Tibial artery (tissue), 4 donors: ENCODE results near the gene DDX49.

ENCODE experiments used
- DNase-seq, 2 donors: peaks; one replicate each; pipeline ENCODE4 v3.0.0-alpha.2; 2019
- H3K27ac ChIP-seq, 2 donors: fragments of 200-600 bp; sonication (generic) in 1 of 2; 1 replicate in 1 of 2; 2 replicates in 1 of 2; pipeline ENCODE4 v1.5.1; 2018 to 2019; ENCODE audit warnings: mild to moderate bottlenecking in 1 of 2
- H3K27me3 ChIP-seq, 2 donors: fragments of 200-600 bp; sonication (generic) in 1 of 2; one replicate each; pipeline versions ENCODE4 v1.5.1 to v1.6.0; 2016 to 2019
- H3K36me3 ChIP-seq, 3 donors: fragments of 200-600 bp; sonication (generic) in 2 of 3; one replicate each; pipeline ENCODE4 v1.5.1; 2016 to 2019; ENCODE audit warnings: mild to moderate bottlenecking in 2 of 3
- H3K4me1 ChIP-seq, 4 donors: fragments of 200-600 bp; sonication (generic) in 2 of 4; 1 replicate in 3 of 4; 2 replicates in 1 of 4; pipeline ENCODE4 v1.5.1; 2016 to 2019
- H3K4me3 ChIP-seq, 2 donors: fragments of 200-600 bp; sonication (generic) in 1 of 2; 1 replicate in 1 of 2; 2 replicates in 1 of 2; pipeline ENCODE4 v1.5.1; 2018 to 2019; ENCODE audit warnings: mild to moderate bottlenecking in 2 of 2
- H3K9me3 ChIP-seq, 3 donors: fragments of 200-600 bp; sonication (generic) in 1 of 3; one replicate each; pipeline ENCODE4 v1.5.1; 2016 to 2019
- intact Hi-C: fragments of 100-400 bp; cut with DNase I; formaldehyde crosslinking; loops from one replicate; pipeline ENCODE4 v1.15.0; 2023; ENCODE audit warnings: low total_unique reads
- TF ChIP-seq, protein P1 (sequence below), 2 experiments: fragments of 200-600 bp in 1 of 2; fragments of 450-650 bp in 1 of 2; IDR thresholded peaks; one replicate each; pipeline ENCODE4 v1.5.1; 2017 to 2019; ENCODE audit warnings: antibody characterized with exemption in 2 of 2, mild to moderate bottlenecking in 1 of 2, moderate library complexity in 1 of 2

Gene DDX49

DNA sequence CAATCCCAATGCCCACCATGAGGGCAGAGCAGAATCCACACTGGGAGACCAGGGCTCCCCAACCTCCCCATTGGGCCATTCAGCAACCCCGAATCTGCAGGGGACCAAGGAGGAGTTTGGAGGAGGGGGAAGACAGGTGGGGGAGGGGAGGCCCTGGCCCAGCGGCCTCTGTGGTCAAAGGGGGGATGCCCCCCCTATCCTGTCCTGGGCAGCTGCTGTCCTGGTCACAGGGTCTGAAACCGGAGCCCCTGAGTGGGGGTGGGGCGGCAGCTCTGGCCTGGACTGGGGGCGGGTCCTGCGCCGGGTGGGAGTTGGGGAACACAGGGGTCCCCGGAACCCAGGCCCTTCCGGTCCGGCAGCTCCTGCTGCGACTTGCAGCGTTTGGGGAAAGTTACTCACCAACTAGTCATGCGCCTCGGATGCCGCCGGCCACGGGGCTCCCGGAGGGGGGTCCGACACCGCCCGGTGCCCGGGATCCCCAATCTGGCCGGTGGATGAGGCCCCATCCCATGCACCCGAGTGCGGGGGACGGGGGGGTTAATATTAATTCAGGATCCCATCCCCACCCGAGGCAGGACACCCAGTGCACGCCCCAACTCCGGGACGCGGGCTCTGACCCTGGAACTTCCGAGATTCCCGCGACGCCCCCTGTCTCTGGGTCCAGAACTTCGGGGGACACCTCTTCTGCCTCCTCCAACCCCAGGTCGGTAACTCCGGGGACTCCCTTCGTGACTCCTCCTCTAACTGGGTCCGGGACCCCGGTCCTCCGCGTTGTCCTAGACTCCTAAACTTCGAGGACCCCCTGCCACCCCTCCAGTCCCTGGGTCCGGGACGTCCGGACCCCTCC lies 20.6 kb downstream of the DDX49 start:
- Histone ChIP-seq H3K36me3 (peaks cover 0 to 17% (median 10%) of the 10 kb centered on the region in 3 donors), H3K4me1 (peaks cover 0 to 20% (median 13%) of the 10 kb centered on the region in 4 donors), H3K27me3 (no peaks in the 10 kb centered on the region), H3K9me3 (no peaks in the 10 kb centered on the region), H3K4me3 (peak overlapping the region; percentile 73 to 95), H3K27ac (peak overlapping the region; percentile 73 to 78)
- DNase-seq: peak; percentile 65 to 83
- TF ChIP-seq, protein P1, sequence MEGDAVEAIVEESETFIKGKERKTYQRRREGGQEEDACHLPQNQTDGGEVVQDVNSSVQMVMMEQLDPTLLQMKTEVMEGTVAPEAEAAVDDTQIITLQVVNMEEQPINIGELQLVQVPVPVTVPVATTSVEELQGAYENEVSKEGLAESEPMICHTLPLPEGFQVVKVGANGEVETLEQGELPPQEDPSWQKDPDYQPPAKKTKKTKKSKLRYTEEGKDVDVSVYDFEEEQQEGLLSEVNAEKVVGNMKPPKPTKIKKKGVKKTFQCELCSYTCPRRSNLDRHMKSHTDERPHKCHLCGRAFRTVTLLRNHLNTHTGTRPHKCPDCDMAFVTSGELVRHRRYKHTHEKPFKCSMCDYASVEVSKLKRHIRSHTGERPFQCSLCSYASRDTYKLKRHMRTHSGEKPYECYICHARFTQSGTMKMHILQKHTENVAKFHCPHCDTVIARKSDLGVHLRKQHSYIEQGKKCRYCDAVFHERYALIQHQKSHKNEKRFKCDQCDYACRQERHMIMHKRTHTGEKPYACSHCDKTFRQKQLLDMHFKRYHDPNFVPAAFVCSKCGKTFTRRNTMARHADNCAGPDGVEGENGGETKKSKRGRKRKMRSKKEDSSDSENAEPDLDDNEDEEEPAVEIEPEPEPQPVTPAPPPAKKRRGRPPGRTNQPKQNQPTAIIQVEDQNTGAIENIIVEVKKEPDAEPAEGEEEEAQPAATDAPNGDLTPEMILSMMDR (IDR thresholded peaks at IDR 0.05): no peak
- intact Hi-C loops: loop anchor here (10.0 kb wide), 1 partner anchor 1725 kb away; the partner anchor contains the start of gene ZNF626

- Histone ChIP-seq H3K9me3 (no peaks in the 10 kb centered on the region), H3K27ac (peak within 1 kb of the TSS; percentile 73 to 78), H3K27me3 (no peaks in the 10 kb centered on the region), H3K4me3 (peak within 1 kb of the TSS; percentile 73 to 95), H3K36me3 (peaks cover 0 to 17% (median 10%) of the 10 kb centered on the region in 3 donors), H3K4me1 (peaks cover 0 to 20% (median 13%) of the 10 kb centered on the region in 4 donors)
- TF ChIP-seq, protein P1 (IDR thresholded peaks at IDR 0.05): peak; percentile 35 to 42
- intact Hi-C loops: loop anchor here (10.0 kb wide), 1 partner anchor 1724 kb away; the partner anchor contains the start of gene ZNF626
- peak; percentile 74 to 87 for DNase-seq
Measured at GRCh38 chr19:18940769-18941627, 21.5 kb downstream of the DDX49 start, which contains the start of gene HOMER3. Gene HOMER3 (minus strand): TSS chr19:18941217. CDS start chr19:18938982, 2,235 bp downstream.

DNA sequence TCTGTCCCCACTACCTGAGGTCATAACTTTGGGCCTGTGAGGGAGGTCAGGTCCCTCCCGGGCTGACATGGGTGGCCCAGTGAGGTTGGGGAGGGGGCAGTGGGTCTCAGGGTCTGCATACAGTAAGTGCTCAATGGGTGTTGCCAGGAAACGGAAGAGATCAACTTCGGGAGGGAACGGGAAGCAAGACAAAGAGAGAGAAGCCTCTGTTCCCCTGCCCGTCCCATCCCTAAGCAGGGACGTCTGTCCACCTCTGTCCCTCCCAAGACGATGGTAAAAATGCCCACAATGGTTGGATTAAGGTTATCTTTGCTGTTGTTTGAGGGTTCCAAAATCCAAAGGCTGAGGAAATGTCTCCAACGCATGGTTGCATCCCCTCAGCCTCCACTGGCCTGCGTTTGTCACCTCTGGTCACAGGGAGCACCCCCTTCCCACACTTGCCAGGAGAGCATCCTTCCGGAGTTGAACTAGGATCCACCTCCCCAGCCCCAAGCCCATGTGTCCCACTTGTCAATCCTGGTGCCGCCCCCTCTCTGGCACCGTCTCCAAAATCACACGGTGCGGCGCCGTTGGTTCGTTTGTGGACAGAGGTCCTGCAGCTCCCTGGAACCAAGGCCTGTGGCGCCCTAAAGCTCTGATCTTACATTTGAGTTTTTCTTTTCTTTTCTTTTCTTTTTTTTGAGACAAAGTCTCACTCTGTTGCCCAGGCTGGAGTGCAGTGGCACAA lies 22.3 kb downstream of the DDX49 start:
- TF ChIP-seq, protein P1 (IDR thresholded peaks at IDR 0.05): no peak
- Histone ChIP-seq H3K27ac (peak overlapping the region in 1 of 2 donors; percentile 39), H3K9me3 (no peaks in the 10 kb centered on the region), H3K27me3 (no peaks in the 10 kb centered on the region), H3K36me3 (peaks cover 0 to 17% (median 10%) of the 10 kb centered on the region in 3 donors), H3K4me1 (peaks cover 0 to 20% (median 13%) of the 10 kb centered on the region in 4 donors), H3K4me3 (peak overlapping the region; percentile 73 to 95)
- DNase-seq: no peak
- intact Hi-C loops: loop anchor here (10.0 kb wide), 1 partner anchor 1723 kb away; the partner anchor contains the start of gene ZNF626

DNA sequence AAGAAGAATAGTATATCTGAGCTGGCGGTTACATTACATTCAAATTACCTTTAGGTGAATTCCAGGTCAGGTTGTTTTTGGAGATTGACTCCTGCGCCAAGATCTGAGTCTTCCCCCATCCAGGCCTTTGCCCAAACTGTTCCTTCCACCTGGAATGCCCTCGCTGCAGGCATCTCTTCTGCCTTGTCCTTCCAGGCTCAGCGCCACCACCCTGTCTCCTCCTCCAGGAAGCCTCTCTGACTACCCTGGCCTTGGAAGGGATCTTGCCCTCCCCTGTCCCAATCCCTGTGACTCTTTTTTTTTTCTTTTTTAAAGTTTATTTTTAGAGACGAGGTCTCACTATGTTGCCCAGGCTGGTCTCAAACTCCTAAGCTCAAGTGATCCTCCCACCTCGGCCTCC lies 23.2 kb downstream of the DDX49 start:
- H3K4me1 ChIP-seq: peaks cover 0 to 20% (median 13%) of the 10 kb centered on the region in 4 donors
- TF ChIP-seq, protein P1 (IDR thresholded peaks at IDR 0.05): no peak
- no peak overlapping the region for H3K4me3 ChIP-seq
- no peak for DNase-seq
- no peaks in the 10 kb centered on the region for H3K27me3 ChIP-seq
- intact Hi-C loops: loop anchor here (10.0 kb wide), 1 partner anchor 1722 kb away; the partner anchor contains the start of gene ZNF626
- no peaks in the 10 kb centered on the region for H3K9me3 ChIP-seq
- no peak overlapping the region for H3K27ac ChIP-seq
- H3K36me3 ChIP-seq: peaks cover 0 to 10% (median 9%) of the 10 kb centered on the region in 3 donors
